Vagina (tissue), 2 donors: ENCODE measurements around the gene GJB2.

Source experiments
- POLR2AphosphoS5 ChIP-seq, 2 donors: sonication (generic); formaldehyde crosslinking; IDR thresholded peaks; one replicate each; pipeline ENCODE4 v1.9.0; 2017; ENCODE audit warnings: antibody characterized with exemption in 2 of 2, mild to moderate bottlenecking in 2 of 2, low read depth in 1 of 2; ENCODE audit not compliant: insufficient read depth in 1 of 2
- TF ChIP-seq, protein P1 (sequence below), 3 experiments: fragments of 450-650 bp in 2 of 3; fragments of 200-600 bp in 1 of 3; sonication (generic) in 1 of 3; IDR thresholded peaks; one replicate each; pipeline ENCODE4 v1.5.1; 2017 to 2019; ENCODE audit warnings: antibody characterized with exemption in 3 of 3, mild to moderate bottlenecking in 2 of 3, moderate library complexity in 2 of 3

- TF ChIP-seq, protein P1, sequence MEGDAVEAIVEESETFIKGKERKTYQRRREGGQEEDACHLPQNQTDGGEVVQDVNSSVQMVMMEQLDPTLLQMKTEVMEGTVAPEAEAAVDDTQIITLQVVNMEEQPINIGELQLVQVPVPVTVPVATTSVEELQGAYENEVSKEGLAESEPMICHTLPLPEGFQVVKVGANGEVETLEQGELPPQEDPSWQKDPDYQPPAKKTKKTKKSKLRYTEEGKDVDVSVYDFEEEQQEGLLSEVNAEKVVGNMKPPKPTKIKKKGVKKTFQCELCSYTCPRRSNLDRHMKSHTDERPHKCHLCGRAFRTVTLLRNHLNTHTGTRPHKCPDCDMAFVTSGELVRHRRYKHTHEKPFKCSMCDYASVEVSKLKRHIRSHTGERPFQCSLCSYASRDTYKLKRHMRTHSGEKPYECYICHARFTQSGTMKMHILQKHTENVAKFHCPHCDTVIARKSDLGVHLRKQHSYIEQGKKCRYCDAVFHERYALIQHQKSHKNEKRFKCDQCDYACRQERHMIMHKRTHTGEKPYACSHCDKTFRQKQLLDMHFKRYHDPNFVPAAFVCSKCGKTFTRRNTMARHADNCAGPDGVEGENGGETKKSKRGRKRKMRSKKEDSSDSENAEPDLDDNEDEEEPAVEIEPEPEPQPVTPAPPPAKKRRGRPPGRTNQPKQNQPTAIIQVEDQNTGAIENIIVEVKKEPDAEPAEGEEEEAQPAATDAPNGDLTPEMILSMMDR (IDR thresholded peaks at IDR 0.05), result no peak
- no peak for TF ChIP-seq POLR2AphosphoS5 (IDR thresholded peaks at IDR 0.05; ENCODE audit: insufficient read depth in 1 of 2, low read depth in 1 of 2)
These were observed 6.0 kb upstream of the GJB2 start for GRCh38 chr13:20198781-20199180.
